Keratinocyte (primary cell): ENCODE measurements around the gene FADS3. TPM values are rescaled to one million over a fixed set of nuclear protein-coding genes. Genes with fewer than 3 reads are reported as not detected.

Source experiments
- DNase-seq: peaks from one replicate; pipeline ENCODE4 v3.0.0-alpha.2; 2011; ENCODE audit warnings: low read depth, missing footprints, low spot score
- FAIRE-seq: peaks from 2 replicates; lab custom pipeline; 2011; peaks lifted over from hg19 to GRCh38; lab: Jason Lieb, UNC
- H2AFZ ChIP-seq: 2 replicates; pipeline ENCODE4 v1.6.0; 2012; ENCODE audit warnings: low read length, control low read depth, inconsistent platforms; ENCODE audit not compliant: control insufficient read depth
- H3K27ac ChIP-seq: 2 replicates; pipeline ENCODE4 v1.5.1; 2011; ENCODE audit warnings: low read length; ENCODE audit not compliant: control insufficient read depth, insufficient read depth
- H3K27me3 ChIP-seq: 3 replicates; pipeline ENCODE4 v1.6.0; 2011; ENCODE audit warnings: low read length; ENCODE audit not compliant: control insufficient read depth, insufficient read depth; ENCODE audit errors: extremely low read depth
- H3K36me3 ChIP-seq, 2 experiments: 2 replicates in 1 of 2; 3 replicates in 1 of 2; pipeline ENCODE4 v1.5.1; 2011; ENCODE audit warnings: low read length in 2 of 2, mild to moderate bottlenecking in 1 of 2; ENCODE audit not compliant: control insufficient read depth in 2 of 2, insufficient read depth in 2 of 2; ENCODE audit errors: extremely low read depth in 1 of 2
- H3K4me1 ChIP-seq: 3 replicates; pipeline ENCODE4 v1.5.1; 2011; ENCODE audit warnings: low read length; ENCODE audit not compliant: control insufficient read depth, insufficient read depth; ENCODE audit errors: extremely low read depth
- H3K4me2 ChIP-seq: 3 replicates; pipeline ENCODE4 v1.6.0; 2011; ENCODE audit warnings: low read depth, low read length; ENCODE audit not compliant: control insufficient read depth, insufficient read depth; ENCODE audit errors: extremely low read depth
- H3K4me3 ChIP-seq, 3 experiments: fragments of 200-600 bp in 1 of 3; sonication (generic) in 1 of 3; 2 replicates in 2 of 3; 3 replicates in 1 of 3; pipeline ENCODE4 v1.5.1; 2011 to 2016; ENCODE audit warnings: low read length in 3 of 3, mild to moderate bottlenecking in 3 of 3, control low read depth in 2 of 3, inconsistent platforms in 1 of 3, low read depth in 1 of 3, mixed read lengths in 1 of 3, mixed run types in 1 of 3, moderate library complexity in 1 of 3; ENCODE audit not compliant: control insufficient read depth in 2 of 3, insufficient read depth in 2 of 3; ENCODE audit errors: extremely low read depth in 1 of 3
- H3K79me2 ChIP-seq: 2 replicates; pipeline ENCODE4 v1.6.0; 2012; ENCODE audit warnings: low read length; ENCODE audit not compliant: control insufficient read depth, insufficient read depth
- H3K9ac ChIP-seq: 3 replicates; pipeline ENCODE4 v1.6.0; 2011; ENCODE audit warnings: low read length; ENCODE audit not compliant: control insufficient read depth, insufficient read depth; ENCODE audit errors: extremely low read depth
- H3K9me1 ChIP-seq: 3 replicates; pipeline ENCODE4 v1.6.0; 2011; ENCODE audit warnings: low read length; ENCODE audit not compliant: control insufficient read depth, insufficient read depth; ENCODE audit errors: extremely low read depth
- H3K9me3 ChIP-seq: 2 replicates; pipeline ENCODE4 v1.5.1; 2012; ENCODE audit warnings: low read depth, low read length; ENCODE audit not compliant: control insufficient read depth
- H4K20me1 ChIP-seq: 3 replicates; pipeline ENCODE4 v1.6.0; 2011; ENCODE audit warnings: low read length; ENCODE audit not compliant: control insufficient read depth, insufficient read depth; ENCODE audit errors: extremely low read depth
- CTCF ChIP-seq, 3 experiments: IDR thresholded peaks in 1 of 3; conservative IDR thresholded peaks in 1 of 3; optimal IDR thresholded peaks in 1 of 3; 2 replicates in 2 of 3; 3 replicates in 1 of 3; pipeline versions ENCODE3 to v1.5.1; 2011; ENCODE audit warnings: low read length in 3 of 3, mild to moderate bottlenecking in 3 of 3, moderate library complexity in 2 of 3, control low read depth in 1 of 3, inconsistent platforms in 1 of 3; ENCODE audit not compliant: insufficient read depth in 2 of 3; ENCODE audit errors: extremely low read depth in 1 of 3
- EZH2 ChIP-seq: IDR thresholded peaks from one replicate; pipeline ENCODE4 v1.6.1; 2012; ENCODE audit warnings: inconsistent platforms, mild to moderate bottlenecking, low read length, moderate library complexity
- dilution Hi-C: fragments of 300-500 bp; cut with MboI; formaldehyde crosslinking; loops from one replicate; pipeline ENCODE4 v1.7.0; 2020; ENCODE audit warnings: low sequenced_read_pairs; ENCODE audit not compliant: extremely low pct_ligation_motif_present
- polyA plus RNA-seq, 5 experiments: library from polyadenylated mRNA; depleted of rRNA in 3 of 5; stranded (reverse) in 3 of 5; stranded (forward) in 1 of 5; unstranded in 1 of 5; fragments of >200 nt; gene quantifications; 1 replicate in 1 of 5; 2 replicates in 3 of 5; 3 replicates in 1 of 5; pipeline versions ENCODE4 v1.2.1 to v1.2.3, GENCODE V29; 2011 to 2012; ENCODE audit warnings: missing spikeins in 2 of 5, low read depth in 1 of 5, low replicate concordance in 1 of 5

Gene FADS3
- polyA plus RNA-seq, 1 donor (not counting 4 experiments of a cell fraction or from before 2014, with no cell fraction given), result 33.9 TPM

- no peaks in the 10 kb centered on the region for H3K9me1 ChIP-seq
- TF ChIP-seq EZH2 (no peak), CTCF (optimal IDR thresholded peaks at IDR 0.05 in 1 of 3, IDR thresholded peaks at IDR 0.05 in 1 of 3, conservative IDR thresholded peaks at IDR 0.05 in 1 of 3; ENCODE audit: extremely low read depth in 1 of 3, insufficient read depth in 2 of 3, low read length in 3 of 3) (no peak)
- no peak overlapping the region for H3K4me3 ChIP-seq
- H3K9ac ChIP-seq, result no peak overlapping the region
- no peaks in the 10 kb centered on the region for H3K36me3 ChIP-seq
- H2AFZ ChIP-seq, result no peak overlapping the region
- no peaks in the 10 kb centered on the region for H3K9me3 ChIP-seq
- dilution Hi-C loops, result no loop called here
- DNase-seq (no peak), FAIRE-seq (no peak)
- no peaks in the 10 kb centered on the region for H4K20me1 ChIP-seq
- peaks cover 19% of the 10 kb centered on the region for H3K27me3 ChIP-seq
- no peaks in the 10 kb centered on the region for H3K4me1 ChIP-seq
- H3K79me2 ChIP-seq, result no peaks in the 10 kb centered on the region
- no peak overlapping the region for H3K27ac ChIP-seq
- no peak overlapping the region for H3K4me2 ChIP-seq
Observed at GRCh38 chr11:61926235-61926634, 34.9 kb upstream of the FADS3 start.

- dilution Hi-C loops, result no loop called here
- no peak overlapping the region for H3K27ac ChIP-seq
- H3K79me2 ChIP-seq, result no peaks in the 10 kb centered on the region
- TF ChIP-seq CTCF (optimal IDR thresholded peaks at IDR 0.05 in 1 of 3, IDR thresholded peaks at IDR 0.05 in 1 of 3, conservative IDR thresholded peaks at IDR 0.05 in 1 of 3; ENCODE audit: extremely low read depth in 1 of 3, insufficient read depth in 2 of 3, low read length in 3 of 3), result no peak
- no peak for TF ChIP-seq EZH2
- no peak for FAIRE-seq
- no peaks in the 10 kb centered on the region for H3K9me1 ChIP-seq
- H3K9me3 ChIP-seq, result no peaks in the 10 kb centered on the region
- H3K4me2 ChIP-seq, result no peak overlapping the region
- H3K4me3 ChIP-seq, result no peak overlapping the region
- no peak overlapping the region for H3K9ac ChIP-seq
- peaks cover 22% of the 10 kb centered on the region for H3K27me3 ChIP-seq
- H3K36me3 ChIP-seq, result no peaks in the 10 kb centered on the region
- H3K4me1 ChIP-seq, result no peaks in the 10 kb centered on the region
- no peaks in the 10 kb centered on the region for H4K20me1 ChIP-seq
- no peak for DNase-seq
- no peak overlapping the region for H2AFZ ChIP-seq
Observed at GRCh38 chr11:61925736-61926135, 34.4 kb upstream of the FADS3 start.
